GM18502 (cell line): ENCODE results near the gene CLBA1.
"Not testable (repeated sequence)": the region's sequence is repeated elsewhere in the genome, so short reads cannot be mapped to it uniquely, and the experiment has no call there.

Source experiments
- ATAC-seq: cut with Tn5 transposase; IDR thresholded peaks from one replicate; pipeline ENCODE4 v1.9.1; 2021; ENCODE audit warnings: mild to moderate bottlenecking; ENCODE audit not compliant: unreplicated experiment, poor library complexity

Gene CLBA1

DNA sequence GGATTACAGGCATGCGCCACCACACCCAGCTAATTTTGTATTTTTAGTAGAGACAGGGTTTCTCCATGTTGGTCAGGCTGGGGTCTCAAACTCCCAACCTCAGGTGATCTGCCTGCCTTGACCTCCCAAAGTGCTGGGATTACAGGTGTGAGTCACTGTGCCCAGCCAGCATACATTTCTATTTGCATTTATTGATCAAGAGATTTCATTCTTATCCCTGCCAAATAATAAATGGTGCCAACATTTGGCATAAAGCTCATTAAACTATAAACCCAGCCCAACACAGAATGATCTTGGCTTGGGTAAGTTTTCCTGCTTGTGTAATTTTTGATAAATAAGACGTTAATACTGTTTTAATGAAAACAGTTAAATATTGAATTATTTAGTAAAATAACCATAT, 50.0 kb downstream of the CLBA1 start:
- not testable (repeated sequence) for ATAC-seq

DNA sequence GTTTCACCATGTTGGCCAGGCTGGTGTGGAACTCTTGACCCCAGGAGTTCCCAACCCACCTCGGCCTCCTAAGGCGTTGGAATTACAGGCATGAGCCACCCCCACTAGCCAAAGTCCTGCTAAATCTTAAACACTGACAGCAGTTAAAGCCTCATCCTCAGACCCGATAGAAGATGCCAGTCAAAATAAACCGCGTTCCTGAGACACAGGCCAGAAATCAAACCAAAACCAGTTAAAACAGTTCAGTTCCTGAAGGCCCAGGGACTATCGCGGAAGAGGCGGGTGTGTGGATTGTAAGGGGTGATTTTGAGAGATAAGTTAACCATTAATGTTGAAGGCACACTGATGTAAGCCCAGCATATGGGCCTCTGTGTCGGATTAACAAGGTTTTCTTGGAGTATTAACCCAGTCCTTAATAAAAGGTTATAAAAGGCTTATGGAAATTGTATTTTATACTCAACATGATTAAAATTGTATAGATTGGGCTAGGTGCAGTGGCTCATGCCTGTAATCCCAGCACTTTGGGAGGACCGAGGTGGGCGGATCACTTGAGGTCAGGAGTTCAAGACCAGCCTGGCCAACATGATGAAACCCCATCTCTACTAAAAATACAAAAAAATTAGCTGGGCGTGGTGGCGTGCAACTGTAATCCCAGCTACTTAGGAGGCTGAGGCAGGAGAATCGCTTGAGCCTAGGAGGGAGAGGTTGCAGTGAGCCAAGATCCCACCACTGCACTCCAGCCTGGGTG, 54.0 kb downstream of the CLBA1 start:
- ATAC-seq: no peak

DNA sequence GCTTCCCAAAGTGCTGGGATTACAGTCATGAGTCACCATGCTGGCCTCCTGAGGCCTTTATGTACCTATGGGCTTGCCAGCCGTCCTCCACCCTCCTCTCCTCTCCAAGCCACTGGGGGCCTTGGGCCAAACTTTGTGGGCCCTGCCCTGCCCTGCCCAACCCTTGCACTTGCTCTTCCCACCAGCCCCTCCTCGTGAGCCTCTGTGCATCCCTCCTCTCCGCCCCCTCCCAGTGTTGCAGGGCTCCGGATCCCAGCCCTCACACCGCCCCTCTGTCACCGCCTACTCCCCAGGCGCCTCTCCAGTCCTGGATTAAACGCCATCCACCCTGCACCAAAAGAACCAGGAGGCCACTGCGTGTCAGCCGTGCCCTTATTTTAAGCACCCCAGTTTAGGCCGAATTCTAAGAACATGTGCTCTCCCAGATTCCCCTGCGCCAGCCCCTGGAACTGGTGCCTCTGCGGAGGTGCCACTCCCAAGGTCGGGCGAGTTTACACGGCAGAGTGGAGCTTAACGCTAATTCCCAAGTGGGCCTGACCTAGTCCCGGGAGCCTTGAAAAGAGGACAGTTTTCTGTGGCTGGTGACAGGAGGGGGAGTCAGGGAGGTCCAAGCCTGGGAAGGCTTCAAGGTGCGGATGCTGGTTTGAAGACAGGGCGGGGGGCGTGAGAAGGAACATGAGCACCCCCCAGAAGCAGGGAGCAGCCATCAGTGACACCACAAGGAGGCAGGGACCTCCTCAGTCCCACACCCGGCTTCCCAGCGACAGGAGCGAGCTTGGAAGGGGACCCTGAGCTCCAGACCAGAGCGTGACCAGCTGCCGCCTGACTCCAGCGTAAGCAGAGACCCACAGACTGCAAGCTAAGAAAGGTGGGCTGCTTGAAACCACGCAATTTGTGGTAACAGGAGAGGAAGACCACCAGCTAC, 56.5 kb downstream of the CLBA1 start:
- ATAC-seq: no peak

DNA sequence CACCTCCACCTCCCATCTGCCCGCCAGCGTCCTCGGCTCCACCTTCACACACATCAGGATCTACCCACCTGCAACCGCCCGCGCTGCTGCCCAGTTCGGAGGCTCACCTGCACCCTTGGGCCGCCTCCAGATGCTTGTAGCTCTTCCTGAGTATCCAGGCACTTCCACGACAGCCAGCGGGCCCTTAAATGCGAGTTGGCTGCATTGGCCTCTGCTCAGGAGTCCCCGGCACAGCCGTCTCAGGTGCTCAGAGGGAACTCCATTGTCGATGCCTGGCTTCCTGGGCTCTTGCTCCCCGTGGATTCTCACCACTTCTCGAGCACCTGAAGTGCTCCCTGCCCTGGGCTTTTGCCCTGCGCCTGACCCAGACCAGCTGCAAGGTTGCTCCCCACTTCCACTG, 57.2 kb downstream of the CLBA1 start:
- ATAC-seq: no peak

DNA sequence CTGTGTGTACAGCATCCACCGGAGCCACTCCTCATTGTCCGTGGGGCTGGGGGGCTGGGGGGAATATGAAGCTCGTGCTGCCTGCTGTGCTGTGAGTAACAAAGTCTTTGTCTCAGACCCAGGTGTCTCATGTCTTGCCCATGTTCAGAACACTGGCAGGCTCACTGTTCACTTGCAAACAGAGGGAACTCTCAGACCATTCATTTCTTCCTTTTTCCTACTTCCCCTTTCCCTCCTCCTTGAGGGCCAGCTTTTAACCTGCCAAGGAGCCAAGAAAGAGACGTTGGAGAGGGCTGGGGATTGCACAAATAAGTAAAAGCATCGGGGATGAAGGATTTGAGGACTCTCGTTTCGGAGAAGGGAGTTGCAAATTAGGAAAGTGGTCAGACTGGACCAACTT, 58.1 kb downstream of the CLBA1 start:
- ATAC-seq: no peak
